ENCODE data around the gene PROZ. TPM values are rescaled to one million over a fixed set of nuclear protein-coding genes. Genes with fewer than 3 reads are reported as not detected.

The PROZ gene
- total RNA-seq, 1 experiment from 2014 or later: not detected

DNA sequence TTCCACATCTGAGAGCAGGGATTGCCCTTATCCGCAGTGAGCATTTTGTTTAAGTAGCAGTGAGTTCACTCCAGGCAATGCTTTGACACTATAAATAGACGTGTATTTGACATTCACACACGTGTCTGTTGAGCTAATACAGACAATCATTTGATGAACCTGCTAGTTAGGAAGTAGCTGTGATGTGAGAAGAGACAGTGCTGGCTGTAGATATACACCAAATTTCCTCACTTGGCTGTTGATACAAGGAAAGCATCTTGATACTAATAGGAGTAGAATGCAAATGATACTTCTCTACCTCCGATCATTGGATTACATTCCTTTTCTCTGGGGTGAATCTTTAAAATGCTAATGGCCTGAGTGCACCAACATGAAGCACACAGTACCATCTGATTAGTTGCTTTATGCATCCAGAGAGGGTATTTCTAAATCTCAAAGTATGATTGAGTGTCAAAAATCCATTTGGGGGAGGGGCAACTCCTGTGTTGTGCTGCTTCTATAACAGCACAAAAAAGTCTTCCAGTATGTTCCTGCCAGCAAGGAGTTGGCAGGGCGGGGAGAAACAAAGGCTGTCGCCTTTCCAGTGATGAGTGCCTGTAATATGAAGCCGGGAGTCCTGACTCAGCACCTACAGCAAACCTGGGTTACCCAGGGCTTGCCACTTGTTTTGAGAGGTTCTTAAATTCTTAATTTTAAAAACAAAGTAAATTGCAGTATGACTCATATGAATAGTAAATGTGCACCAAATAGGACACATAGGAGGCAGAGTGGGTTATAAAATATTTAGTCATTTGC lies 58.0 kb downstream of the PROZ start:
- no peak overlapping the region for H3K9ac ChIP-seq (ENCODE audit: extremely low read depth, insufficient read length, low read length)
- no peak overlapping the region for H4K5ac ChIP-seq (ENCODE audit: insufficient read length, low read depth, low read length)
- H3K14ac ChIP-seq (ENCODE audit: insufficient read depth, low read length): no peak overlapping the region
- no peaks in the 10 kb centered on the region for H4K20me1 ChIP-seq (ENCODE audit: control insufficient read depth, insufficient read depth, insufficient read length)
- peaks cover 7 to 14% of the 10 kb centered on the region in 2 experiments for H3K4me1 Mint-ChIP-seq
- H3K23me2 ChIP-seq (ENCODE audit: insufficient read length, low read depth, low read length, poor library complexity, severe bottlenecking): no peaks in the 10 kb centered on the region
- H3K27me3 ChIP-seq (ENCODE audit: insufficient read depth, low read length): no peaks in the 10 kb centered on the region
- H3K4me3 Mint-ChIP-seq: no peak overlapping the region
- no peaks in the 10 kb centered on the region for H3K27me3 Mint-ChIP-seq (ENCODE audit: low read depth)
- H3K23ac ChIP-seq (ENCODE audit: insufficient read length, low read depth, low read length): no peak overlapping the region
- no peak overlapping the region for H2BK120ac ChIP-seq (ENCODE audit: low read depth, low read length, poor library complexity, severe bottlenecking)
- peak overlapping the region; percentile 0 for H3K27ac ChIP-seq (ENCODE audit: insufficient read length, low read depth, low read length)
- H3K9me3 ChIP-seq (ENCODE audit: control insufficient read depth, low read depth, low read length): no peaks in the 10 kb centered on the region
- H3K18ac ChIP-seq (ENCODE audit: insufficient read length, low read depth, low read length): no peak overlapping the region
- no peak overlapping the region for H3K56ac ChIP-seq (ENCODE audit: insufficient read length, low read depth, low read length)
- no peak overlapping the region for H3K4ac ChIP-seq (ENCODE audit: low read depth, low read length)
- no peak overlapping the region for H4K8ac ChIP-seq (replicated peaks; ENCODE audit: insufficient read length, low read depth, low read length)
- no peaks in the 10 kb centered on the region for H3K79me1 ChIP-seq (ENCODE audit: insufficient read depth, low read depth, low read length, poor library complexity, severe bottlenecking)
- peak; percentile 74 for DNase-seq
- no peak overlapping the region for H3T11ph ChIP-seq (ENCODE audit: low read length)
- WGBS (ENCODE audit: extremely low coverage, insufficient read length, low lambda C conversion rate): no CpG with 5 or more reads among the region's 7 CpGs
- H3K79me2 ChIP-seq (ENCODE audit: insufficient read depth, low read length): peaks cover 63% of the 10 kb centered on the region
- TF ChIP-seq, protein P1, sequence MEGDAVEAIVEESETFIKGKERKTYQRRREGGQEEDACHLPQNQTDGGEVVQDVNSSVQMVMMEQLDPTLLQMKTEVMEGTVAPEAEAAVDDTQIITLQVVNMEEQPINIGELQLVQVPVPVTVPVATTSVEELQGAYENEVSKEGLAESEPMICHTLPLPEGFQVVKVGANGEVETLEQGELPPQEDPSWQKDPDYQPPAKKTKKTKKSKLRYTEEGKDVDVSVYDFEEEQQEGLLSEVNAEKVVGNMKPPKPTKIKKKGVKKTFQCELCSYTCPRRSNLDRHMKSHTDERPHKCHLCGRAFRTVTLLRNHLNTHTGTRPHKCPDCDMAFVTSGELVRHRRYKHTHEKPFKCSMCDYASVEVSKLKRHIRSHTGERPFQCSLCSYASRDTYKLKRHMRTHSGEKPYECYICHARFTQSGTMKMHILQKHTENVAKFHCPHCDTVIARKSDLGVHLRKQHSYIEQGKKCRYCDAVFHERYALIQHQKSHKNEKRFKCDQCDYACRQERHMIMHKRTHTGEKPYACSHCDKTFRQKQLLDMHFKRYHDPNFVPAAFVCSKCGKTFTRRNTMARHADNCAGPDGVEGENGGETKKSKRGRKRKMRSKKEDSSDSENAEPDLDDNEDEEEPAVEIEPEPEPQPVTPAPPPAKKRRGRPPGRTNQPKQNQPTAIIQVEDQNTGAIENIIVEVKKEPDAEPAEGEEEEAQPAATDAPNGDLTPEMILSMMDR (conservative IDR thresholded peaks at IDR 0.05): no peak
- H3K27ac Mint-ChIP-seq: no peak overlapping the region; a peak in 1 of 7 replicates
- peaks cover 23 to 37% (median 31%) of the 10 kb centered on the region in 3 experiments; a peak in 6 of 7 replicates for H3K36me3 Mint-ChIP-seq (ENCODE audit: insufficient read depth in 1 of 3, low read depth in 3 of 3)
- H2AFZ ChIP-seq (ENCODE audit: low read length): no peak overlapping the region
- peak overlapping the region; percentile 5 for H3K4me2 ChIP-seq (ENCODE audit: insufficient read depth, insufficient read length, low read length)
- H2BK12ac ChIP-seq (ENCODE audit: insufficient read length, low read depth, low read length): no peak overlapping the region
- H2BK5ac ChIP-seq (ENCODE audit: insufficient read length, low read length): no peak overlapping the region
- H2BK15ac ChIP-seq (ENCODE audit: low read depth, low read length): no peak overlapping the region
- H3K9me3 Mint-ChIP-seq: no peaks in the 10 kb centered on the region
- H2BK20ac ChIP-seq (ENCODE audit: low read depth, low read length, poor library complexity, severe bottlenecking): no peak overlapping the region
- H2AK5ac ChIP-seq (ENCODE audit: insufficient read length, low read length): no peak overlapping the region
- H4K91ac ChIP-seq (ENCODE audit: insufficient read length, low read depth, low read length): no peak overlapping the region
- H3K4me1 ChIP-seq (ENCODE audit: insufficient read depth, low read length): peaks cover 5% of the 10 kb centered on the region; the same call in 1 of the 2 replicates

Measured in H9 (cell line).